NCI-H1105 (cell line): ENCODE results near the gene OR8U1.
"Not testable (repeated sequence)": the region's sequence is repeated elsewhere in the genome, so short reads cannot be mapped to it uniquely, and the experiment has no call there.

Experiments used
- DNase-seq: peaks from one replicate; lab custom pipeline; 2025; lab: John Stamatoyannopoulos, UW

Gene OR8U1

GRCh38 chr11:56375324-56375723 is at the start of gene OR8U1:
Gene OR8U1 (plus strand): TSS chr11:56375624. CDS start chr11:56375624, 0 bp downstream.
- DNase-seq, result no peak

GRCh38 chr11:56331861-56332491 is 43.4 kb upstream of the OR8U1 start:
- DNase-seq, result no peak

- DNase-seq, result no peak
Measured at GRCh38 chr11:56333156-56333555, 42.3 kb upstream of the OR8U1 start.

GRCh38 chr11:56340289-56340688 is 35.1 kb upstream of the OR8U1 start:
- DNase-seq, result no peak

GRCh38 chr11:56345739-56346138 is 29.7 kb upstream of the OR8U1 start, which contains the start of gene OR8K1:
Gene OR8K1 (plus strand): TSS chr11:56346039. CDS start chr11:56346039, 0 bp downstream.
- no peak for DNase-seq

GRCh38 chr11:56353991-56354390 is 21.4 kb upstream of the OR8U1 start, which contains the start of gene OR8J1:
Gene OR8J1 (plus strand): TSS chr11:56354291. CDS start chr11:56360247, 5,956 bp downstream.
- no peak for DNase-seq

GRCh38 chr11:56380120-56380519 is 4.7 kb downstream of the OR8U1 start:
- DNase-seq, result no peak

- DNase-seq, result no peak
Measured at GRCh38 chr11:56394381-56394780, 19.0 kb downstream of the OR8U1 start.

- DNase-seq, result no peak
Measured at GRCh38 chr11:56396047-56396446, 20.6 kb downstream of the OR8U1 start.

- DNase-seq, result not testable (repeated sequence)
Measured at GRCh38 chr11:56401858-56402461, 26.5 kb downstream of the OR8U1 start.

- DNase-seq, result no peak
Measured at GRCh38 chr11:56404393-56404792, 29.0 kb downstream of the OR8U1 start.

- DNase-seq, result no peak
Measured at GRCh38 chr11:56410801-56411200, 35.4 kb downstream of the OR8U1 start.

GRCh38 chr11:56412396-56412795 is 37.0 kb downstream of the OR8U1 start, which contains the start of gene OR5AL1:
Gene OR5AL1 (plus strand): TSS chr11:56412696.
- no peak for DNase-seq
